Tibial nerve (tissue), 3 donors: ENCODE results near the gene TLX2.

Source experiments
- POLR2A ChIP-seq, 2 donors: fragments of 450-650 bp; IDR thresholded peaks; one replicate each; pipeline ENCODE4 v1.6.1; 2017; ENCODE audit warnings: antibody characterized with exemption in 2 of 2, mild to moderate bottlenecking in 2 of 2, moderate library complexity in 2 of 2
- TF ChIP-seq, protein P1 (sequence below), 5 experiments: fragments of 200-600 bp in 3 of 5; fragments of 450-650 bp in 2 of 5; sonication (generic) in 3 of 5; IDR thresholded peaks; one replicate each; pipeline ENCODE4 v1.5.1; 2016 to 2019; ENCODE audit warnings: antibody characterized with exemption in 5 of 5, mild to moderate bottlenecking in 3 of 5, moderate library complexity in 2 of 5

DNA sequence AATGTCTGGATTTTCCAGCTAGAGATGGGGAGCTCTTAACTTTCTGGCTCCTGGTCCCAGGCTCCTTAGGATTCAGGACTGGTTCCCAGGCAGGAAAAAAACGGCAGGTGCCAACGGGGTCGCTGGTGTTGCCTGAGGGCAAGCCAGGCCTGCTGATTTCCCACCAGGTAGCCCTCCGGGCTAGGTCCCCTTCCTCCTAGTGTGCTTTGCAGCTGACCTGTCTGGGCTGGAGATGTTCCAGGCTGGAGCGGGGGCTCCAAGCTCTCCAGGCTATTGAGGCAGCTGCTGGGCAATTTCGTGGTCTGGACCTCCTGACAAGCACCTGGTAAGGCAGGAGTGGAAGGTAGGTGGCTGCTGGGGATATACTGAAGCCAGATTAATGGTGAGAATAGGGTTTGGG is 39.8 kb upstream of the TLX2 start:
- TF ChIP-seq, protein P1, sequence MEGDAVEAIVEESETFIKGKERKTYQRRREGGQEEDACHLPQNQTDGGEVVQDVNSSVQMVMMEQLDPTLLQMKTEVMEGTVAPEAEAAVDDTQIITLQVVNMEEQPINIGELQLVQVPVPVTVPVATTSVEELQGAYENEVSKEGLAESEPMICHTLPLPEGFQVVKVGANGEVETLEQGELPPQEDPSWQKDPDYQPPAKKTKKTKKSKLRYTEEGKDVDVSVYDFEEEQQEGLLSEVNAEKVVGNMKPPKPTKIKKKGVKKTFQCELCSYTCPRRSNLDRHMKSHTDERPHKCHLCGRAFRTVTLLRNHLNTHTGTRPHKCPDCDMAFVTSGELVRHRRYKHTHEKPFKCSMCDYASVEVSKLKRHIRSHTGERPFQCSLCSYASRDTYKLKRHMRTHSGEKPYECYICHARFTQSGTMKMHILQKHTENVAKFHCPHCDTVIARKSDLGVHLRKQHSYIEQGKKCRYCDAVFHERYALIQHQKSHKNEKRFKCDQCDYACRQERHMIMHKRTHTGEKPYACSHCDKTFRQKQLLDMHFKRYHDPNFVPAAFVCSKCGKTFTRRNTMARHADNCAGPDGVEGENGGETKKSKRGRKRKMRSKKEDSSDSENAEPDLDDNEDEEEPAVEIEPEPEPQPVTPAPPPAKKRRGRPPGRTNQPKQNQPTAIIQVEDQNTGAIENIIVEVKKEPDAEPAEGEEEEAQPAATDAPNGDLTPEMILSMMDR (IDR thresholded peaks at IDR 0.05), result no peak
- TF ChIP-seq POLR2A (IDR thresholded peaks at IDR 0.05), result no peak
